T-cell (primary cell): ENCODE data around the gene RYR2. TPM values are rescaled to one million over a fixed set of nuclear protein-coding genes. Genes with fewer than 3 reads are reported as not detected.

Source experiments
- ATAC-seq, 4 experiments: fragments of 200-7000 bp in 3 of 4; fragments of 150-1000 bp in 1 of 4; cut with Tn5 transposase; replicated peaks in 1 of 4; 1 replicate in 3 of 4; 2 replicates in 1 of 4; pipeline ENCODE4 v1.10.0; 2021; ENCODE audit warnings: moderate library complexity in 3 of 4, mild to moderate bottlenecking in 2 of 4, moderate number of reproducible peaks in 1 of 4
- CTCF ChIA-PET, 2 donors: fragments of 300-600 bp; sonication (Branson Sonifier 250); formaldehyde crosslinking; loops; one replicate each; lab custom pipeline; 2022; ENCODE audit warnings: antibody characterized with exemption in 2 of 2; lab: Charles Lee
- POLR2A ChIA-PET, 2 donors: fragments of 300-600 bp; sonication (Branson Sonifier 250); formaldehyde crosslinking; loops; one replicate each; lab custom pipeline; 2022; ENCODE audit warnings: antibody characterized with exemption in 2 of 2; lab: Charles Lee
- DNase-seq, 35 experiments: peaks; one replicate each; pipeline versions ENCODE4 v3.0.0 to v3.0.0-alpha.2; 2013 to 2023
- H3K27ac ChIP-seq: one replicate; pipeline ENCODE4 v1.5.1; 2013; ENCODE audit warnings: low read length
- H3K27me3 ChIP-seq, 2 experiments: replicated peaks in 1 of 2; 1 replicate in 1 of 2; 2 replicates in 1 of 2; pipeline versions ENCODE4 v1.6.1 to v1.7.0; 2013; ENCODE audit warnings: low read length in 1 of 2, mixed read lengths in 1 of 2; ENCODE audit not compliant: control insufficient read depth in 2 of 2, insufficient read depth in 2 of 2; ENCODE audit errors: extremely low read depth in 1 of 2
- H3K36me3 ChIP-seq, 2 donors: 1 replicate in 1 of 2; 2 replicates in 1 of 2; pipeline versions ENCODE4 v1.6.1 to v1.7.0; 2013; ENCODE audit warnings: low read length in 1 of 2; ENCODE audit not compliant: control insufficient read depth in 2 of 2, insufficient read depth in 1 of 2; ENCODE audit errors: extremely low read depth in 1 of 2
- H3K4me1 ChIP-seq, 2 experiments: 1 replicate in 1 of 2; 2 replicates in 1 of 2; pipeline versions ENCODE4 v1.6.1 to v1.7.0; 2013; ENCODE audit warnings: low read length in 2 of 2, mixed read lengths in 1 of 2; ENCODE audit not compliant: insufficient read depth in 2 of 2, control insufficient read depth in 1 of 2; ENCODE audit errors: extremely low read depth in 1 of 2
- H3K4me3 ChIP-seq, 2 donors: 1 replicate in 1 of 2; 2 replicates in 1 of 2; pipeline versions ENCODE4 v1.5.1 to v1.7.0; 2013; ENCODE audit warnings: mild to moderate bottlenecking in 2 of 2, low read length in 1 of 2, moderate library complexity in 1 of 2; ENCODE audit not compliant: control insufficient read depth in 1 of 2; ENCODE audit errors: extremely low read depth in 1 of 2
- H3K9me3 ChIP-seq: 2 replicates; pipeline ENCODE4 v1.7.0; 2013
- H3K27ac Mint-ChIP-seq, 2 donors: one replicate each; pipeline ENCODE4 v1.8.0; 2020 to 2021; ENCODE audit warnings: mild to moderate bottlenecking in 2 of 2, mixed read lengths in 2 of 2
- H3K27me3 Mint-ChIP-seq, 2 donors: one replicate each; pipeline ENCODE4 v1.8.0; 2021 to 2022; ENCODE audit warnings: mixed read lengths in 2 of 2
- H3K36me3 Mint-ChIP-seq: one replicate; pipeline ENCODE4 v1.8.0; 2021; ENCODE audit warnings: mixed read lengths
- H3K4me1 Mint-ChIP-seq, 3 donors: one replicate each; pipeline ENCODE4 v1.8.0; 2020 to 2022; ENCODE audit warnings: mixed read lengths in 3 of 3, mild to moderate bottlenecking in 1 of 3
- H3K4me3 Mint-ChIP-seq, 3 donors: one replicate each; pipeline ENCODE4 v1.8.0; 2020 to 2022; ENCODE audit warnings: mild to moderate bottlenecking in 3 of 3, mixed read lengths in 3 of 3, moderate library complexity in 3 of 3
- H3K9me3 Mint-ChIP-seq, 3 donors: one replicate each; pipeline ENCODE4 v1.8.0; 2020 to 2022; ENCODE audit warnings: mixed read lengths in 3 of 3
- WGBS: methylation state at CpG from one replicate; pipeline ENCODE4 v1.1.5; 2013; ENCODE audit warnings: missing lambda C conversion rate; ENCODE audit not compliant: insufficient coverage; 5-methylcytosine and 5-hydroxymethylcytosine counted together
- total RNA-seq, 35 experiments: library from RNA in 6 of 35; stranded (reverse) in 6 of 35; fragments of 120-200 nt in 1 of 35; gene quantifications; one replicate each; pipeline versions ENCODE4 v1.2.1 to v1.2.4 and lab custom pipeline; 2013 to 2026

The RYR2 gene
- total RNA-seq, 5 donors from 2014 or later (not counting 1 experiment from before 2014, with no cell fraction given) = 0.07 to 0.33 (median 0.18) TPM; not detected in 1

GRCh38 chr1:237306726-237307125 lies 264.7 kb downstream of the RYR2 start:
- Mint-ChIP-seq H3K4me3 (no peak overlapping the region), H3K36me3 (no peaks in the 10 kb centered on the region), H3K9me3 (no peaks in the 10 kb centered on the region), H3K27me3 (no peaks in the 10 kb centered on the region), H3K4me1 (no peaks in the 10 kb centered on the region), H3K27ac (no peak overlapping the region)
- H3K27ac ChIP-seq = no peak overlapping the region
- H3K4me3 ChIP-seq = no peak overlapping the region
- no peaks in the 10 kb centered on the region for H3K4me1 ChIP-seq
- 100% methylated on average over 1 of the region's 8 CpGs for WGBS
- H3K9me3 ChIP-seq = no peaks in the 10 kb centered on the region
- POLR2A ChIA-PET = no interaction called here
- H3K36me3 ChIP-seq = no peaks in the 10 kb centered on the region
- no peak for DNase-seq
- CTCF ChIA-PET = no interaction called here
- H3K27me3 ChIP-seq = no peaks in the 10 kb centered on the region
- no peak for ATAC-seq

- no peak overlapping the region for H3K27ac Mint-ChIP-seq
- H3K4me3 Mint-ChIP-seq = no peak overlapping the region
- 97% methylated on average over 25 of the region's 32 CpGs for WGBS
- POLR2A ChIA-PET = no interaction called here
- H3K27me3 ChIP-seq = no peaks in the 10 kb centered on the region
- no peak for ATAC-seq
- H3K27me3 Mint-ChIP-seq = peaks cover 0 to 1% of the 10 kb centered on the region in 2 donors
- DNase-seq = no peak
- no peak overlapping the region for H3K27ac ChIP-seq
- no peaks in the 10 kb centered on the region for H3K36me3 ChIP-seq
- CTCF ChIA-PET = no interaction called here
- no peaks in the 10 kb centered on the region for H3K9me3 ChIP-seq
- no peaks in the 10 kb centered on the region for H3K4me1 Mint-ChIP-seq
- no peaks in the 10 kb centered on the region for H3K36me3 Mint-ChIP-seq
- no peaks in the 10 kb centered on the region for H3K4me1 ChIP-seq
- H3K9me3 Mint-ChIP-seq = peaks cover 2 to 4% (median 3%) of the 10 kb centered on the region in 3 donors
- H3K4me3 ChIP-seq = no peak overlapping the region
Observed at GRCh38 chr1:237309595-237310118, 267.7 kb downstream of the RYR2 start.

- Histone ChIP-seq H3K4me1 (no peaks in the 10 kb centered on the region), H3K4me3 (no peak overlapping the region), H3K27me3 (no peaks in the 10 kb centered on the region), H3K36me3 (no peaks in the 10 kb centered on the region), H3K9me3 (no peaks in the 10 kb centered on the region), H3K27ac (no peak overlapping the region)
- no peak overlapping the region for H3K27ac Mint-ChIP-seq
- ChIA-PET POLR2A (no interaction called here), CTCF (no interaction called here)
- no peaks in the 10 kb centered on the region for H3K36me3 Mint-ChIP-seq
- ATAC-seq (no peak), DNase-seq (no peak)
- no peak overlapping the region for H3K4me3 Mint-ChIP-seq
- peaks cover 0 to 1% of the 10 kb centered on the region in 2 donors for H3K27me3 Mint-ChIP-seq
- no peaks in the 10 kb centered on the region for H3K4me1 Mint-ChIP-seq
- WGBS = 93% methylated on average over 3 of the region's 4 CpGs
- H3K9me3 Mint-ChIP-seq = peaks cover 2 to 5% (median 3%) of the 10 kb centered on the region in 3 donors
Observed at GRCh38 chr1:237316352-237316751, 274.4 kb downstream of the RYR2 start.

- Histone ChIP-seq H3K36me3 (no peaks in the 10 kb centered on the region), H3K4me3 (no peak overlapping the region), H3K27ac (no peak overlapping the region), H3K9me3 (no peaks in the 10 kb centered on the region), H3K27me3 (no peaks in the 10 kb centered on the region), H3K4me1 (no peaks in the 10 kb centered on the region)
- Mint-ChIP-seq H3K4me1 (no peaks in the 10 kb centered on the region), H3K4me3 (no peak overlapping the region), H3K27ac (no peak overlapping the region), H3K27me3 (no peaks in the 10 kb centered on the region), H3K36me3 (no peaks in the 10 kb centered on the region), H3K9me3 (peaks cover 0 to 4% (median under 1%) of the 10 kb centered on the region in 3 donors)
- CTCF ChIA-PET = no interaction called here
- DNase-seq (no peak), ATAC-seq (no peak)
- POLR2A ChIA-PET = no interaction called here
- WGBS = no CpG with 5 or more reads among the region's 3 CpGs
Observed at GRCh38 chr1:237318748-237319147, 276.8 kb downstream of the RYR2 start.

- Mint-ChIP-seq H3K36me3 (no peaks in the 10 kb centered on the region), H3K9me3 (peaks cover 0 to 4% (median 0%) of the 10 kb centered on the region in 3 donors), H3K4me1 (no peaks in the 10 kb centered on the region), H3K4me3 (no peak overlapping the region), H3K27ac (no peak overlapping the region), H3K27me3 (no peaks in the 10 kb centered on the region)
- H3K9me3 ChIP-seq = no peaks in the 10 kb centered on the region
- DNase-seq (no peak), ATAC-seq (no peak)
- H3K4me1 ChIP-seq = no peaks in the 10 kb centered on the region
- ChIA-PET POLR2A (no interaction called here), CTCF (no interaction called here)
- H3K27me3 ChIP-seq = no peaks in the 10 kb centered on the region
- H3K36me3 ChIP-seq = no peaks in the 10 kb centered on the region
- no peak overlapping the region for H3K4me3 ChIP-seq
- no peak overlapping the region for H3K27ac ChIP-seq
Observed at GRCh38 chr1:237320890-237321289, 278.9 kb downstream of the RYR2 start.

GRCh38 chr1:237324226-237324625 lies 282.2 kb downstream of the RYR2 start:
- POLR2A ChIA-PET = interaction anchor here in 1 of 2 donors (0.5 kb wide), 1 partner anchor 91 kb away, joined by 3 read pairs; no protein-coding TSS in a partner anchor
- no peaks in the 10 kb centered on the region for H3K4me1 Mint-ChIP-seq

GRCh38 chr1:237327061-237327460 lies 285.1 kb downstream of the RYR2 start:
- Histone ChIP-seq H3K4me1 (no peaks in the 10 kb centered on the region), H3K36me3 (no peaks in the 10 kb centered on the region), H3K4me3 (no peak overlapping the region), H3K27ac (no peak overlapping the region), H3K9me3 (no peaks in the 10 kb centered on the region), H3K27me3 (no peaks in the 10 kb centered on the region)
- ChIA-PET POLR2A (no interaction called here), CTCF (no interaction called here)
- ATAC-seq = no peak
- no peak for DNase-seq
- H3K36me3 Mint-ChIP-seq = no peaks in the 10 kb centered on the region
- 60% methylated on average over 1 of the region's 3 CpGs for WGBS
- H3K27ac Mint-ChIP-seq = no peak overlapping the region
- H3K4me1 Mint-ChIP-seq = no peaks in the 10 kb centered on the region
- no peaks in the 10 kb centered on the region for H3K27me3 Mint-ChIP-seq
- no peak overlapping the region for H3K4me3 Mint-ChIP-seq
- H3K9me3 Mint-ChIP-seq = no peaks in the 10 kb centered on the region

More at GRCh38 chr1:237324226-237324625, 282.2 kb downstream of the RYR2 start:
- Mint-ChIP-seq H3K27me3 (no peaks in the 10 kb centered on the region), H3K27ac (no peak overlapping the region), H3K36me3 (no peaks in the 10 kb centered on the region), H3K4me3 (no peak overlapping the region), H3K9me3 (peaks cover 0 to 4% (median 0%) of the 10 kb centered on the region in 3 donors)
- CTCF ChIA-PET = no interaction called here
- Histone ChIP-seq H3K4me3 (no peak overlapping the region), H3K27me3 (no peaks in the 10 kb centered on the region), H3K36me3 (no peaks in the 10 kb centered on the region), H3K9me3 (no peaks in the 10 kb centered on the region), H3K4me1 (no peaks in the 10 kb centered on the region), H3K27ac (no peak overlapping the region)
- 80% methylated on average over 1 of the region's 3 CpGs for WGBS
- ATAC-seq = no peak
- DNase-seq = no peak
